Stimulated activated CD4-positive, alpha-beta T cell treated with anti-CD3 and anti-CD28 coated beads, Interleukin-4, amount 100 ng/mL, for 48 hours (primary cell): ENCODE measurements around the gene ACTN1.

Source experiments
- DNase-seq, 2 donors: peaks; one replicate each; pipeline ENCODE4 v3.0.0-alpha.2; 2020; ENCODE audit warnings: low read depth in 2 of 2

Gene ACTN1

DNA sequence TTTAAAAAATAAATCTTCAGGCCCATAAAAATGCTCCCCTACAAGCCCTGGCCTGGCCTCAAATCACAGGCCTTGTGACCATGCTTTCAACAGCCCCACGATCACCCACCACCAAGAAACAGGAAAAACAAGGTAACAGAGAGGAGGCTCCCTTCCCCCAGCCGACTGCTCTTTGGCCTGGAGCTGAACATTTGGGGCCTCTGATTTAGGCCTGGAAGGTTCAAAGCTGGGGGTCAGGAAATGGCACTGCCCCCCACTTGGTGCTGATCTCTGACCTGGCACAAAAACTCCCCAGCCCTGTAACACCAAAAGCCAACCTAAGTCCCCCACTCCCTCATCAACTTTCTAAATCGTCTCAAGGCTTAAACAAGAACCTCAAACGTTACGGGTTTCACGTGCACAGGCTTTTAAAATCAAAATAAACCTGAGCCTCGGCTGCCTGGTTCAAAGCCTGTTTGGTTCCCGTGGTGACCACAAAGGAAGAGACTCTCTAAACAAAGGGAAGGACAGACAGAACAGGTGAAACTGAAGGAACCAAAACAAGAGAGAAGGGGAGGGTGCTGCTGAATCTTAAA, 9.0 kb downstream of the ACTN1 start:
- no peak for DNase-seq

DNA sequence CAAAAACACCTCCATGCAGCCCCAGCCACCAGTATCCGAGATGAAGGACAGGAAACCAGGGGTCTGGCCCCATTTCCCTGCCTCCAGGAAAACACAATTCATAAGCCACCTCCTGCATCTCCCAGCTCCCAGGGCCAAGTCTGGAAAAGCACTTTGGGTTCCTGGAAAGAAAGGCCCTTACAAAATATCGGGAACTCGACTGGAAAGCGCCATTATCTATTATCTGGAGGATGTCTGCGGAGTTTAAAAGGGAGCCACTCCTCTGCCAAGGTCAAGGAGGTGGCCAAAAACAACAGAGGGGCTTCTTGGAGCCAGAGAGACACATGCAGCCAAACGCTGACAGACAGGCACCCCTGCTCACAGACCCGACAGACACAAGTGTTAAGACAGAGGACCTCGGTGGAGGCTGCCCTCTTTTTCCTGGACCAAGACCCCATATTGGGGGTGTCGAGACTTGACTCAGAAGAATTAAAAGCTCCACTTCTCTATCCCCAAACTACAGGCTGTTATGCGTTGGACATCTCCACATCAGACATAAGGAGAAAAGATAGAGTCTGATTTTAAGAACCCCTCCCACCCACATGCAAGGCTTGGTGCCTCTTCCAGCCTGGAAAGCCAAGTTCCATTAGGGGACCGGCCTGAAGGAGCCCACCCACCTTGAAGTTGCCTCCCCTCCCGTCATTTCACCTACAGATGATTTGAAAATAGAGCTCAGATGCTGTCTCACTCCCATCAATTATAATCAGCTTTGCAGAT, 9.6 kb downstream of the ACTN1 start:
- DNase-seq: no peak

GRCh38 chr14:68968721-68969120, 10.4 kb downstream of the ACTN1 start:
- DNase-seq: no peak

DNA sequence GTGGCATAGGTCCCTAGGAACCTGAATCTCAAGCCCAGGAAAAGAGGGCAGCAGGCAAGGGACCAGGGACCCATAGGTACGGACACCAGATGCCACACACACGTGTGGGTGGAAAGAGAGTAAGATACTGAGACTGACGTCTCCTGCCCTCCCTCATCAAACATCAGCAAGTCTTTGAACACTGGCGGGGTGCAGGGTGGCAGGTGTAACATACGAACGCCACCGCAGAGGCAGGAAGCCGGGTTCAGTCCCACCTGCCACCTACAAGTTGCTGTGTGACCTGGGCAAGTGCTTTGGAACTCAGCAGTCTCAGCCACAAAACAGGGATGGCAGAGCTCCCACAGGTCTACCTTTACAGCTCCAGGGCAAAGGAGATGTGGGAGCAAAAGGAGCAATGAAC, 11.1 kb downstream of the ACTN1 start:
- DNase-seq: peak in 1 of 2 donors; percentile 28

DNA sequence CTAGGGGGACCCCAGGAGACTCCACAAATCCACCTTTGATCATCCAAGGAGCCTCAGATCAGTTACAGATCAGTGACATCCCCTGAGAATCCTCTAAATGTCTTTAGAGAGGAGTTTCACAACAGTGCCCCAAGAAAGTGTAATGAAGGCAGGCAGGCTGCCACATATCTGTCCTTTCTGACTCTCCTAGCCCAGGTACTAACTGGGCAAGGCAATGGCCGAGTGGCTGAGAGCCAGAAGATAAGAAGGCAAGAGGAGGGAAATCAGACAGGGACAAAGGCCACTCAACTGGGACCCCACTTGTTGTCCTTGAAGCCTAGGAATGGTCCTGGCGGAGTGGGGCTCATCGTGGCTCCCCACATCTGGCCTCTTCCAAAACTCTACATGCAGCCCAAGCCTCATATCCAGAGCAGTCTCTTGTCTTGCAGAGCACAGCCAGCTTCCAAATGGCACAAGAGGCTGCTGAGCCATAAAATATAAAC, 11.6 kb downstream of the ACTN1 start:
- DNase-seq: no peak

DNA sequence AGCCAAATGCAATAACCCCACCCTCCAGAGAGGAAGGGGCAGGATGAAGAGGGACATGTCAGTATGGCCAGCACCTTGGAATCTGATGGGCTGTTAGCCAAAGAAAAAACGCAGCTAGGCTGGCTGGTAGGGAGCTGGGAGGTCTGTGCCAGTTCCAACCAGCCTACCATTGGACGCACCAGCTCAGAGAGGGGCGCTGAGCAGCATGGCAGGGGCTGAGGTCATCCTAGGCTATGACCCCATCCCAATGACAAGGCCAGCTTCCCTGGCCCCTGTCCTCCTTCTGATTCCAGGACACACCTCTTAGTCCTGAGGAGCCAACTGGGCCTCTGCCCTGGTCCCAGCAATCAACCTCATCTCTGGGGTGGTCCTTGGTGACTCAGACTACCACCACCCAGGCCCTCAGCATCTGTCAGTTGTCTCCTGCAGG, 12.2 kb downstream of the ACTN1 start:
- DNase-seq: no peak

DNA sequence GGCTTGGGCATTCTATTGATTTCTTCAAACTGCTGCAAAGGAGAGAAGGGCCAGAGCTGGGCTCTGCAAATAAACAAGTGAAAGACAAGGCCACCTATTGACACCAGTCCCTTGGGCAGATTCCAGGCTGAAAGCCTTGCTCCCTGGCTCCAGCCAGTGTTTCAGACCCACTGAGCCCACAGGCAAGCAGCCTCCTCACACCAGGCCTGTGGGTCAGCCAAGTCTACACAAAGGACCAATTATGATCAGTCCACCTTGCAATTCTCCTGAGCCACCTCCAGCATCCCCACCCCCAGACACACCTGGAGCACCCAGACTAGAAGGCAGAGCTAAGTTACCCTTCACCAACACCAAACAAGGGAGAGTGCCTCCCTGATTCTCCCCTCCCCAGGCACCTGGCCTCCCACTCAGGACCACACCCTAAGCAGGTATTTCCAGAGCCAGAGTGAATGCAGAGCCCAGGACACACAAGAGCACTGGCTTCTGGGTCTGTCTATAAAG, 13.8 kb downstream of the ACTN1 start:
- DNase-seq: no peak

GRCh38 chr14:68964300-68965093, 14.6 kb downstream of the ACTN1 start:
- no peak for DNase-seq

- DNase-seq: no peak
Observed at GRCh38 chr14:68962681-68963080, 16.4 kb downstream of the ACTN1 start.

DNA sequence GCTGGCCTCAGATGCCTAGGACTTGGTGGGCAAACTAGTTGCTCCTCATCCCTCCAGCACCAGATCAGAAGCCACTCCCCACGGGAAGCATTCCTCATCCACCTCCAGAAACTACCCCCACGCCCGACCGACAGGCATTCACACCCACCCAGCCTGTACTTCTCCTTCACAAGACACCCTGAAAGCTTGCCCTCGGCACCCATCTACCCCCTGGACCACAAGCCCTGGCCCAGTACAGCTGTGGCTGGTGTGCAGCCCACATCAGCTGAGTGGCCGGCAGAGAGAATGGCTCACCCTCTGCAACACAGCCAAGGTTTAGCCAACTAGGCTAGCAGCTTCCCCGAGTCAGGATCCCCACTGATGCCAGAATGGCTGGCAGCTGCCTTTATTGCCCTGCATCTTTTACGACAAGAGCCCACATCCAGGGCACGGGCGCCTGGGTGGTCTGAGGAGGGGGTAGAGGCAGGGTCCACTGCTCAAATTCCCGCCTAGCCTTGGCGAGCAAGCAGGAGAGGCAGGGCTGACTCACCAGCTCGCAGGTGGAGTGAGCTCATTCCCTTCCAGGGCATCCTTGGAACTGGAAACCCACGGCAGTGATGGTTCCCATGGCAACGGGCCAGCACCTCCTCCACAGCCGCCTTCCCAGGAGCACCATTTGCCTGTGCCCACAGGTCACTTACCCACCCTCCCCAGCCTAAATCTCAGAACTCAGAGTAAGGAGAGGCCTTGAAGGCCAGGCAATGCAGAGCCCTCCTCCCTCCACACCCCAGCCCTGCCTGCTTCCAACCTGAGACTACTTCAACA, 17.1 kb downstream of the ACTN1 start:
- DNase-seq: no peak

DNA sequence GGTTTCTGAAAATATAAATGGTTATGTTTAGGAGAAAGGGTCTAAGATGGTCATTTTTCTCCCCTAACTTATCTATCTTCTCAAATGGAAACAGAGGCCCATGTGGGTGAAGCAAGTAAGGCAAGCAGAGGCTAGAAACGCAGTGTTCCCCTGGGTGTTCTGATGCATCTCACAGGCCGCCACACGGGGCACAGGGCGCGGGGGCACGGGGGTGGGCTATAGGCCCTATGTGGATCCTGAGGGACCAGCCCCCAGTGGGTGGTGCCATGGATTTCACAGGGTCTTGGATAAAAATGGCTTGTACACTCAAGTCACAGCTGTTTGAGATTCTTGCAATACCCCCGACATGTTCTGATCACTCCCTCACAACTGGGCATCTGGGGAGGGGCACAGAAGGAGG, 17.7 kb downstream of the ACTN1 start:
- no peak for DNase-seq

GRCh38 chr14:68960123-68960522, 19.0 kb downstream of the ACTN1 start:
- no peak for DNase-seq

DNA sequence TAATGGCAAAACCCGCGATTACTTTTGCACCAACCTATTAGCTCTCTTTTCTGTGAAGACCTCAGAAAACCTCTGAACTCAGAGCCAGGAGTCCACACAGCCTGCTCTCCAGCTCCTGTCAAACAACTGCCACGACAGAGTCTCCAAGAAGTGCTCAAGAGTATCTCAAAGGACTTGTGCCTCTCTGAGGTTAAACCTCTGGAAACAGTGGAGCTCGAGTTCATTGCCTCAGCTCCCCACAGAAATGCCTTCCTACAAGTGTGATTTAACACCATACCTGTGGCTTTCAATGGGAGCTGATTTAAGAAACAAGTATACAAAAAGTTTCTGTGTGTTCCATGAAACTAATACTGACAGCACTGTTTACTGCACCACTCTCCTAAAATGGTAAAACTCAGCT, 20.1 kb downstream of the ACTN1 start:
- no peak for DNase-seq

GRCh38 chr14:68958553-68958952, 20.5 kb downstream of the ACTN1 start:
- no peak for DNase-seq

GRCh38 chr14:68957775-68958174, 21.3 kb downstream of the ACTN1 start:
- DNase-seq: no peak

DNA sequence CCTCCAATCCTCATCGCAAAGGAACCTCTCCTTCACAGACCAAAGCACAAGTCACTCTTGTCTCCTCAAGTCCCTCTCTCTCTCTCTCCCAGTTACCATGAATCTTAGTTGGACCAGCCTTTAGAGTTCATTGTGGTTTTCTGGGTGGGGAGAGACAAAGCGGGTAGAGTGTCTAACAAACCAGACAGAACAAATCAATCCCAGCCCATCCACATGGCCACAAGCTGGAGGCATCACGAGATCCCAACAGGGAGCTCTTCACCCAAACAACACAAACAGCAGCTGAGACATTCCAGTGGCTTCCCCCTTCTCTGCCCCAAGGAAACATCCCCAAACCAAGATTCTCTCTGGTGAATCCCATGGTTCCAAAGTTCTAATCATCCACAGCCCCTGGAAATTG, 22.4 kb downstream of the ACTN1 start:
- DNase-seq: no peak

DNA sequence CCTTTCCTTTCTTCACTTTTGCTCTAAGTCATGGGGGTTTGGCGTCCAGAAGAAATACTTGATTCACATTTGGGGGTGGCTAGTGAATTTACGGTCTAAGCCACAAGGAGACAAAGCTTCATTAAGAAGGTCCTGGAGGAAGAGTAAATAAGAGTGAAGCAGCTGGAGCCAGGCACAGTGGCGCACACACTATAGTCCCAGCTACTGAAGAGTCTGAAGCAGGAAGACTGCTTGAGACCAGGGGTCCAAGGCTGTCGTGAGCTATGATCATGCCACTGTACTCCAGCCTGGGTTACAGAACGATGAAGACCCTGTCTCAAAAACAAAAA, 23.3 kb downstream of the ACTN1 start:
- DNase-seq: no peak

DNA sequence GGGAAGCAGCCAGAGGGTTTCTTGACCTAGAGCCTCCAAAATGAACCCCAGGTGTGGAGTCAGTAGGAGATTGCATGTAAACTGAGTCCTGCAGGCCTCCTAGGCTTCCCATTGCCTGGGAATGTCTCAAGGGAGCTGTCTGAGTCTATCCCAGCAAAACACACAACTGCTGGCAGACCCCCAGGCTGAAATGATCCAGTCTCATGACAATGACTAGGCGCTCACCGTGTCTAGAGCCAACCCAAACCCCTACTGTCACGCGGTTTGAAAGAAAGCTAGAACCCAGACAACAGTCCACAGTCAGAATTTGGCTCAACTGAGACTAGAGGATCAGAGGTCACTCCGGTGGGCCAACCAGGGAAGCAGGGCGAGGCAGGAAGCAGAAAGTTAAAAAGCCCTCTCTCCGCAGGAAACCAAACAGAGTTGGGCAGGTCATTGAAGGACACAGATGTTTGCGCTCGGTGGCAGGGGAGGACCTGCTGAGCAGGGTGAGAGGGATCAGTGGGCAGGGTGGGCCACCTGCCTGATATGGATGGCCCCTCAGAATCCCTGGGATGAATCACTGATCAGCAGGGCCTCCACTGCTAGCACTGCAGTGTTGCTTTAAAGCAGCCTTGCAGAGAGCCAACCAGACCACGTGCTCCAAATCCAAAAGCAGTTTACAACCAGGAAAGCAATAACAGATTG, 23.8 kb downstream of the ACTN1 start:
- DNase-seq: no peak

- no peak for DNase-seq
Observed at GRCh38 chr14:68953196-68953555, 25.9 kb downstream of the ACTN1 start.

- DNase-seq: no peak
Observed at GRCh38 chr14:68952531-68953195, 26.4 kb downstream of the ACTN1 start.
